CD14-positive monocyte (primary cell): ENCODE data around the gene POR. TPM values are rescaled to one million over a fixed set of nuclear protein-coding genes. Genes with fewer than 3 reads are reported as not detected.
A peak's percentile ranks its signal among the peaks of the same experiment; 100 is the strongest.

Experiments
- DNase-seq, 3 donors: peaks; one replicate each; pipeline ENCODE4 v3.0.0-alpha.2; 2011 to 2022
- H2AFZ ChIP-seq: 2 replicates; pipeline ENCODE4 v1.6.0; 2012; ENCODE audit warnings: mild to moderate bottlenecking, low read depth, low read length, inconsistent platforms; ENCODE audit not compliant: insufficient read depth, poor library complexity, severe bottlenecking
- H3K27ac ChIP-seq, 2 donors: 1 replicate in 1 of 2; 2 replicates in 1 of 2; pipeline ENCODE4 v1.5.1; 2012 to 2013; ENCODE audit warnings: low read length in 2 of 2, control low read depth in 1 of 2, inconsistent platforms in 1 of 2, low read depth in 1 of 2, mild to moderate bottlenecking in 1 of 2
- H3K27me3 ChIP-seq, 2 donors: one replicate each; pipeline versions ENCODE4 v1.6.0 to v1.6.1; 2011 to 2013; ENCODE audit warnings: low read length in 2 of 2; ENCODE audit not compliant: control insufficient read depth in 2 of 2, insufficient read depth in 2 of 2
- H3K36me3 ChIP-seq, 2 donors: replicated peaks in 1 of 2; 1 replicate in 1 of 2; 2 replicates in 1 of 2; pipeline versions ENCODE4 v1.5.1 to v1.6.1; 2012 to 2013; ENCODE audit warnings: low read length in 2 of 2, control low read depth in 1 of 2, inconsistent platforms in 1 of 2, mild to moderate bottlenecking in 1 of 2; ENCODE audit not compliant: insufficient read depth in 2 of 2, control insufficient read depth in 1 of 2
- H3K4me1 ChIP-seq, 2 donors: 1 replicate in 1 of 2; 2 replicates in 1 of 2; pipeline versions ENCODE4 v1.5.1 to v1.6.1; 2012 to 2013; ENCODE audit warnings: low read length in 2 of 2, control low read depth in 1 of 2, inconsistent platforms in 1 of 2, mild to moderate bottlenecking in 1 of 2, moderate library complexity in 1 of 2; ENCODE audit not compliant: insufficient read depth in 2 of 2, control insufficient read depth in 1 of 2
- H3K4me2 ChIP-seq: replicated peaks from 2 replicates; pipeline ENCODE3; 2012; ENCODE audit warnings: low read length, moderate library complexity, mild to moderate bottlenecking; ENCODE audit not compliant: poor library complexity, severe bottlenecking; ENCODE audit errors: extremely low read depth
- H3K4me3 ChIP-seq, 3 experiments: fragments of 200-600 bp in 1 of 3; sonication (generic) in 1 of 3; replicated peaks in 1 of 3; 1 replicate in 2 of 3; 2 replicates in 1 of 3; pipeline ENCODE4 v1.5.1; 2011 to 2013; ENCODE audit warnings: low read length in 3 of 3, mild to moderate bottlenecking in 3 of 3, control low read depth in 2 of 3, low read depth in 2 of 3, inconsistent platforms in 1 of 3, moderate library complexity in 1 of 3
- H3K79me2 ChIP-seq: 2 replicates; pipeline ENCODE4 v1.6.0; 2012; ENCODE audit warnings: mild to moderate bottlenecking, control low read depth, inconsistent platforms, low read length, moderate library complexity; ENCODE audit not compliant: insufficient read depth
- H3K9ac ChIP-seq: 2 replicates; pipeline ENCODE4 v1.6.0; 2017; ENCODE audit warnings: low read length, mild to moderate bottlenecking; ENCODE audit not compliant: insufficient read depth, poor library complexity, severe bottlenecking
- H3K9me3 ChIP-seq, 2 donors: replicated peaks in 1 of 2; 1 replicate in 1 of 2; 2 replicates in 1 of 2; pipeline versions ENCODE4 v1.5.1 to v1.6.1; 2012 to 2013; ENCODE audit warnings: low read length in 2 of 2, control low read depth in 1 of 2; ENCODE audit not compliant: control insufficient read depth in 1 of 2, insufficient read depth in 1 of 2
- H4K20me1 ChIP-seq: 2 replicates; pipeline ENCODE4 v1.6.0; 2012; ENCODE audit warnings: mild to moderate bottlenecking, low read length, control low read depth, moderate library complexity; ENCODE audit not compliant: insufficient read depth
- H3K27ac Mint-ChIP-seq, 7 donors: one replicate each; pipeline ENCODE4 v1.8.0; 2020; ENCODE audit warnings: mild to moderate bottlenecking in 7 of 7, mixed read lengths in 7 of 7, moderate library complexity in 6 of 7, inconsistent platforms in 2 of 7
- H3K27me3 Mint-ChIP-seq, 3 donors: one replicate each; pipeline ENCODE4 v1.8.0; 2021 to 2022; ENCODE audit warnings: low read depth in 3 of 3, mild to moderate bottlenecking in 3 of 3, mixed read lengths in 3 of 3, moderate library complexity in 3 of 3, inconsistent platforms in 1 of 3
- H3K36me3 Mint-ChIP-seq, 2 donors: one replicate each; pipeline ENCODE4 v1.8.0; 2020; ENCODE audit warnings: mixed read lengths in 2 of 2, inconsistent platforms in 1 of 2, mild to moderate bottlenecking in 1 of 2
- H3K4me1 Mint-ChIP-seq: one replicate; pipeline ENCODE4 v1.8.0; 2020; ENCODE audit warnings: mild to moderate bottlenecking, mixed read lengths
- H3K4me3 Mint-ChIP-seq, 2 donors: one replicate each; pipeline ENCODE4 v1.8.0; 2020; ENCODE audit warnings: mild to moderate bottlenecking in 2 of 2, mixed read lengths in 2 of 2, moderate library complexity in 1 of 2
- H3K9me3 Mint-ChIP-seq, 7 donors: one replicate each; pipeline ENCODE4 v1.8.0; 2020 to 2022; ENCODE audit warnings: mixed read lengths in 7 of 7, mild to moderate bottlenecking in 6 of 7, moderate library complexity in 6 of 7, inconsistent platforms in 2 of 7
- WGBS: methylation state at CpG from one replicate; pipeline ENCODE4 v1.1.5; 2013; ENCODE audit warnings: missing lambda C conversion rate; ENCODE audit not compliant: insufficient coverage; 5-methylcytosine and 5-hydroxymethylcytosine counted together
- intact Hi-C, 2 donors: fragments of 100-400 bp; cut with micrococcal nuclease; formaldehyde crosslinking; loops; one replicate each; pipeline versions ENCODE4 v1.15.0 to v1.15.1; 2023
- polyA plus RNA-seq, 3 donors: library from polyadenylated mRNA; depleted of rRNA in 1 of 3; unstranded in 2 of 3; stranded (reverse) in 1 of 3; fragments of 300-500 nt in 2 of 3; fragments of >200 nt in 1 of 3; fragmentation: Illumina TruSeq in 2 of 3; gene quantifications; 1 replicate in 2 of 3; 2 replicates in 1 of 3; pipeline ENCODE4 v1.2.3, GENCODE V29; 2012 to 2021
- TF ChIP-seq, protein P1 (sequence below): fragments of 200-600 bp; IDR thresholded peaks from one replicate; pipeline ENCODE4 v1.8.0; 2022; ENCODE audit warnings: antibody characterized with exemption, mild to moderate bottlenecking

POR gene
- polyA plus RNA-seq, 3 donors, result 90.5 to 102 (median 98.1) TPM

DNA sequence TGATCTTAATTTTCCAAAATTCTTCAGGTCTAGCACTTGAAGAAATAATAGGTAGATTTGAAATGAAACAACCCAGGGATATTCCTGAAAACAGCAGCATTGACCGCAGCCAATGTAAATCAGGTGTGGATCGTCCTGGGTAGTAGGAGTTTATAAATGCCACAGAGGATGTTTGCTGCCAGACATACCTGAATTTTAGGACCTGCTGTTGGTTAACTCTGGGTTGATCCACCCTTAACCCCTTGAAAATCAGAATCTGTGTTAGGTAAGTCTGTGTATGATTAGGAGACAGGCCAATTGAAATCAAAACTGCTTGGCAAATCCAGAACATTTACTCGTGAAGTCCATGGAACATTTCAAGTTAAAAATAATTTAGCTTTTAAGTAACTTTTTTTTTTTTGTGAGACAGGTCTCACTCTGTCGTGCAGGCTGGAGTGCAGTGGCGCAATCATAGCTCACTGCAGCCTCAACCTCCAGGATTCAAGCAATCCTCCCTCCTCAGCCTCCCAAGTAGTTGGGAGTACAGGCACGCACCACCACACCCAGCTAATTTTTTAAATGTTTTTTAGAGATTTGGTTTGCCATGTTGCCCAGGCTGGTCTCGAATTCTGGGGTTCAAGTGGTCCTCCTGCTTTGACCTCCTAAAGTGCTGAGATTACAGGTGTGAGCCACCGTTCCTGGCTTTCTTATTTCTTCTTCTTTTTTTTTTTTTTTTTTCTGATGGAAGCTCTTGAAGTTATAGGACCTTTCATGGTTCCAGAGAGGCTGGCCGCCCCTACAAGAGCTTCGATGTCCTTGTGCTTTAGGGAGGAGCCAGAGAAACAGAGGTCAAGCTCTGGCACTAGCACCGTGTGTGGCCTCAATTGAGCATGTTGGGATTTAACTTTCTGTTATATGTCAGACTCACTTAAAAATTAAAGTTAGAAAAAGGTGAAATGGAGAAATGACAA is 2.0 kb downstream of the POR start:
- DNase-seq, result no peak
- peak overlapping the region in 1 of 2 donors; percentile 91 for H3K27ac ChIP-seq
- H3K79me2 ChIP-seq, result peaks cover 64% of the 10 kb centered on the region
- H3K9ac ChIP-seq, result no peak overlapping the region
- intact Hi-C loops, result loop anchor here (5.0 kb wide), 3 partner anchors 35 to 55 kb away; no protein-coding TSS in a partner anchor
- TF ChIP-seq, protein P1, sequence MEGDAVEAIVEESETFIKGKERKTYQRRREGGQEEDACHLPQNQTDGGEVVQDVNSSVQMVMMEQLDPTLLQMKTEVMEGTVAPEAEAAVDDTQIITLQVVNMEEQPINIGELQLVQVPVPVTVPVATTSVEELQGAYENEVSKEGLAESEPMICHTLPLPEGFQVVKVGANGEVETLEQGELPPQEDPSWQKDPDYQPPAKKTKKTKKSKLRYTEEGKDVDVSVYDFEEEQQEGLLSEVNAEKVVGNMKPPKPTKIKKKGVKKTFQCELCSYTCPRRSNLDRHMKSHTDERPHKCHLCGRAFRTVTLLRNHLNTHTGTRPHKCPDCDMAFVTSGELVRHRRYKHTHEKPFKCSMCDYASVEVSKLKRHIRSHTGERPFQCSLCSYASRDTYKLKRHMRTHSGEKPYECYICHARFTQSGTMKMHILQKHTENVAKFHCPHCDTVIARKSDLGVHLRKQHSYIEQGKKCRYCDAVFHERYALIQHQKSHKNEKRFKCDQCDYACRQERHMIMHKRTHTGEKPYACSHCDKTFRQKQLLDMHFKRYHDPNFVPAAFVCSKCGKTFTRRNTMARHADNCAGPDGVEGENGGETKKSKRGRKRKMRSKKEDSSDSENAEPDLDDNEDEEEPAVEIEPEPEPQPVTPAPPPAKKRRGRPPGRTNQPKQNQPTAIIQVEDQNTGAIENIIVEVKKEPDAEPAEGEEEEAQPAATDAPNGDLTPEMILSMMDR, result no peak
- H3K4me2 ChIP-seq, result peak overlapping the region; percentile 100
- no peaks in the 10 kb centered on the region for H3K9me3 ChIP-seq
- peaks cover 33 to 39% of the 10 kb centered on the region in 2 donors for H3K4me1 ChIP-seq
- peak overlapping the region in 1 of 3 experiments; percentile 96 for H3K4me3 ChIP-seq
- no peaks in the 10 kb centered on the region for H3K36me3 ChIP-seq
- H3K36me3 Mint-ChIP-seq, result peaks cover 10 to 26% of the 10 kb centered on the region in 2 donors
- H3K27me3 ChIP-seq, result no peaks in the 10 kb centered on the region
- 100% methylated on average over 1 of the region's 11 CpGs for WGBS
- peaks cover 0 to 2% (median 0%) of the 10 kb centered on the region in 7 donors for H3K9me3 Mint-ChIP-seq
- H3K4me1 Mint-ChIP-seq, result peaks cover 55% of the 10 kb centered on the region
- H4K20me1 ChIP-seq, result peaks cover 65% of the 10 kb centered on the region
- no peak overlapping the region for H2AFZ ChIP-seq
- H3K27ac Mint-ChIP-seq, result peak overlapping the region in 2 of 7 donors; percentile 72 to 87
- H3K27me3 Mint-ChIP-seq, result peaks cover 0 to 4% (median 2%) of the 10 kb centered on the region in 3 donors
- peak overlapping the region; percentile 87 to 92 for H3K4me3 Mint-ChIP-seq

DNA sequence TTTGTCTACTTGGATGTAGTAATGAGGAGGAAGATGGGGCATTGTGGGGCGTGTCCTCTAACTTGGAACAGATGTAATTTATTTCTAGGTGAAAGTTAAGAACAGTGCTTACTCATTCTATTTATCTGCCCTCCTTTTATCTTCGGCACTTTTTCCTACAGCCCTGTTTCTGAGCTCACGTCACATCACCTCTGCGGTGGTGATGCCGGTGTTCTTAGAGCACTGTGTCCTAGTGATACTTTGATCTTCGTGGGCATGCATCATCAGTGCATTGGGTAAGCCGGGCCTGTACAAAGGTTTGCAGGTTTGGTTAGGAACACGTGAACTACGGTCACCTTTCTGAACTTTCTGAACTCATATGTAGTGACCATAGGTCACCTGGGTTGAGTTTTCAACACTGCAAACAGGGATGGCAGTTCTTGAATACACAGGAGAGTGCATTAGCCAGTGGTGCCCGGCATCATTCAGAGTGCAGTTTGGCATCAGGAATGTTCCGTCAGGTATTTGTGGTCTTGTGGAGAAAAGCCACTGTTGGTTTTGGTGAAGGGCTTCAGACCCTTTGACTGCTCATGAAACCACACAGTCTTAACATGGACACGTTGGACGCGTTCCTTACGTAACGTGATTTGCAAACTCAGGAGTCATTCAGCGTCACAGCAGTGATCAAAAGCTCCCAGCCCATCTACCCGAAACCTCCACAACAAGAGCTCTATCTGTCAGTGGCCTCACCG is 5.6 kb downstream of the POR start:
- Histone ChIP-seq H3K9ac (no peak overlapping the region), H3K36me3 (peaks cover 0 to 8% of the 10 kb centered on the region in 2 donors), H4K20me1 (peaks cover 96% of the 10 kb centered on the region), H3K4me1 (peaks cover 40 to 48% of the 10 kb centered on the region in 2 donors), H3K79me2 (peaks cover 84% of the 10 kb centered on the region), H3K4me3 (no peak overlapping the region), H3K4me2 (no peak overlapping the region), H3K9me3 (no peaks in the 10 kb centered on the region), H3K27ac (no peak overlapping the region), H3K27me3 (no peaks in the 10 kb centered on the region), H2AFZ (no peak overlapping the region)
- no peaks in the 10 kb centered on the region for H3K9me3 Mint-ChIP-seq
- H3K27ac Mint-ChIP-seq, result peak overlapping the region in 1 of 7 donors; percentile 43
- intact Hi-C loops, result no loop called here
- H3K4me1 Mint-ChIP-seq, result peaks cover 61% of the 10 kb centered on the region
- DNase-seq, result no peak
- TF ChIP-seq, protein P1, result no peak
- 87% methylated on average over 15 of the region's 19 CpGs for WGBS
- no peak overlapping the region for H3K4me3 Mint-ChIP-seq
- H3K27me3 Mint-ChIP-seq, result no peaks in the 10 kb centered on the region
- peaks cover 20 to 44% of the 10 kb centered on the region in 2 donors for H3K36me3 Mint-ChIP-seq
